ENCODE results near the gene KCNMA1. TPM values are rescaled to one million over a fixed set of nuclear protein-coding genes. Genes with fewer than 3 reads are reported as not detected.

The KCNMA1 gene
- total and polyA plus RNA-seq, 2 donors (not counting 1 experiment from before 2014, with no cell fraction given), result 0.82 to 3.1 TPM

GRCh38 chr10:77086081-77086480, 551.5 kb downstream of the KCNMA1 start:
- CTCF ChIA-PET, result no interaction called here
- Mint-ChIP-seq H3K27me3 (no peaks in the 10 kb centered on the region), H3K4me1 (no peaks in the 10 kb centered on the region), H3K9me3 (ENCODE audit: insufficient read depth) (no peaks in the 10 kb centered on the region), H3K27ac (no peak overlapping the region), H3K4me3 (no peak overlapping the region)
- no peaks in the 10 kb centered on the region for H4K20me1 ChIP-seq (ENCODE audit: control insufficient read depth, insufficient read depth, low read length, poor library complexity, severe bottlenecking)
- TF ChIP-seq EZH2 (IDR thresholded peaks at IDR 0.05; ENCODE audit: borderline replicate concordance, insufficient read depth, low read depth, low read length, poor library complexity, severe bottlenecking), result no peak
- no peak for TF ChIP-seq CTCF (IDR thresholded peaks at IDR 0.05)
- H3K9me3 ChIP-seq (ENCODE audit: control extremely low read depth in 1 of 3, control insufficient read depth in 2 of 3, insufficient read depth in 1 of 3, low read length in 2 of 3), result no peaks in the 10 kb centered on the region
- no peak overlapping the region for H2AFZ ChIP-seq (ENCODE audit: insufficient read depth, low read depth, low read length, poor library complexity, severe bottlenecking)
- H3K9ac ChIP-seq (ENCODE audit: low read length), result no peak overlapping the region
- no peaks in the 10 kb centered on the region for H3K4me1 ChIP-seq (ENCODE audit: control insufficient read depth in 2 of 2, insufficient read depth in 2 of 2, low read length in 2 of 2)
- H3K4me3 ChIP-seq (ENCODE audit: control extremely low read depth in 1 of 5, extremely low read depth in 1 of 5, insufficient read depth in 1 of 5, low read depth in 2 of 5, low read length in 4 of 5), result no peak overlapping the region
- no peaks in the 10 kb centered on the region for H3K27me3 ChIP-seq (replicated peaks in 1 of 4; ENCODE audit: control extremely low read depth in 1 of 4, control insufficient read depth in 3 of 4, insufficient read depth in 4 of 4, low read length in 3 of 4)
- POLR2A ChIA-PET, result no interaction called here
- no peak overlapping the region for H3K4me2 ChIP-seq (replicated peaks; ENCODE audit: low read depth, low read length, poor library complexity, severe bottlenecking)
- DNase-seq (no peak), ATAC-seq (ENCODE audit: low read depth) (no peak)
- H3K27ac ChIP-seq (ENCODE audit: low read length in 2 of 2), result no peak overlapping the region
- H3K36me3 ChIP-seq (replicated peaks in 1 of 2; ENCODE audit: control extremely low read depth in 1 of 2, control insufficient read depth in 1 of 2, extremely low read depth in 1 of 2, insufficient read depth in 2 of 2, low read length in 1 of 2), result no peaks in the 10 kb centered on the region
- intact Hi-C loops (cut with micrococcal nuclease), result no loop called here
- no CpG with 5 or more reads among the region's 1 CpG for WGBS (ENCODE audit: insufficient coverage)
- no peaks in the 10 kb centered on the region for H3K79me2 ChIP-seq (ENCODE audit: control insufficient read depth, insufficient read depth, low read length)

GRCh38 chr10:77085344-77085743, 552.3 kb downstream of the KCNMA1 start:
- Histone ChIP-seq H3K9me3 (ENCODE audit: control extremely low read depth in 1 of 3, control insufficient read depth in 2 of 3, insufficient read depth in 1 of 3, low read length in 2 of 3) (no peaks in the 10 kb centered on the region), H4K20me1 (ENCODE audit: control insufficient read depth, insufficient read depth, low read length, poor library complexity, severe bottlenecking) (no peaks in the 10 kb centered on the region), H3K27me3 (replicated peaks in 1 of 4; ENCODE audit: control extremely low read depth in 1 of 4, control insufficient read depth in 3 of 4, insufficient read depth in 4 of 4, low read length in 3 of 4) (no peaks in the 10 kb centered on the region), H2AFZ (ENCODE audit: insufficient read depth, low read depth, low read length, poor library complexity, severe bottlenecking) (no peak overlapping the region), H3K36me3 (replicated peaks in 1 of 2; ENCODE audit: control extremely low read depth in 1 of 2, control insufficient read depth in 1 of 2, extremely low read depth in 1 of 2, insufficient read depth in 2 of 2, low read length in 1 of 2) (no peaks in the 10 kb centered on the region), H3K79me2 (ENCODE audit: control insufficient read depth, insufficient read depth, low read length) (no peaks in the 10 kb centered on the region), H3K4me2 (replicated peaks; ENCODE audit: low read depth, low read length, poor library complexity, severe bottlenecking) (no peak overlapping the region), H3K9ac (ENCODE audit: low read length) (no peak overlapping the region), H3K4me3 (ENCODE audit: control extremely low read depth in 1 of 5, extremely low read depth in 1 of 5, insufficient read depth in 1 of 5, low read depth in 2 of 5, low read length in 4 of 5) (no peak overlapping the region), H3K27ac (ENCODE audit: low read length in 2 of 2) (no peak overlapping the region), H3K4me1 (ENCODE audit: control insufficient read depth in 2 of 2, insufficient read depth in 2 of 2, low read length in 2 of 2) (no peaks in the 10 kb centered on the region)
- Mint-ChIP-seq H3K9me3 (ENCODE audit: insufficient read depth) (no peaks in the 10 kb centered on the region), H3K27me3 (no peaks in the 10 kb centered on the region), H3K4me1 (no peaks in the 10 kb centered on the region), H3K4me3 (no peak overlapping the region), H3K27ac (no peak overlapping the region)
- POLR2A ChIA-PET, result no interaction called here
- intact Hi-C loops (cut with micrococcal nuclease), result no loop called here
- ATAC-seq (ENCODE audit: low read depth), result no peak
- TF ChIP-seq CTCF (IDR thresholded peaks at IDR 0.05) (no peak), EZH2 (IDR thresholded peaks at IDR 0.05; ENCODE audit: borderline replicate concordance, insufficient read depth, low read depth, low read length, poor library complexity, severe bottlenecking) (no peak)
- no peak for DNase-seq
- no CpG with 5 or more reads among the region's 4 CpGs for WGBS (ENCODE audit: insufficient coverage)
- CTCF ChIA-PET, result no interaction called here

Data from B cell (primary cell).